Smooth muscle cell of the pulmonary artery (primary cell): ENCODE data around the gene SLC25A2. TPM values are rescaled to one million over a fixed set of nuclear protein-coding genes. Genes with fewer than 3 reads are reported as not detected.

Experiments used
- total RNA-seq: library from RNA; depleted of rRNA; stranded (reverse); fragments of >200 nt; gene quantifications from 2 replicates; pipeline ENCODE4 v1.2.3, GENCODE V29; 2014

SLC25A2 gene
- 0.13 and 0.26 TPM in 2 replicates for total RNA-seq

GRCh38 chr5:141303756-141304155 is at the start of gene SLC25A2:
TSS of gene SLC25A2 (minus strand) at chr5:141304049. CDS start at chr5:141303865, 184 bp downstream.

DNA sequence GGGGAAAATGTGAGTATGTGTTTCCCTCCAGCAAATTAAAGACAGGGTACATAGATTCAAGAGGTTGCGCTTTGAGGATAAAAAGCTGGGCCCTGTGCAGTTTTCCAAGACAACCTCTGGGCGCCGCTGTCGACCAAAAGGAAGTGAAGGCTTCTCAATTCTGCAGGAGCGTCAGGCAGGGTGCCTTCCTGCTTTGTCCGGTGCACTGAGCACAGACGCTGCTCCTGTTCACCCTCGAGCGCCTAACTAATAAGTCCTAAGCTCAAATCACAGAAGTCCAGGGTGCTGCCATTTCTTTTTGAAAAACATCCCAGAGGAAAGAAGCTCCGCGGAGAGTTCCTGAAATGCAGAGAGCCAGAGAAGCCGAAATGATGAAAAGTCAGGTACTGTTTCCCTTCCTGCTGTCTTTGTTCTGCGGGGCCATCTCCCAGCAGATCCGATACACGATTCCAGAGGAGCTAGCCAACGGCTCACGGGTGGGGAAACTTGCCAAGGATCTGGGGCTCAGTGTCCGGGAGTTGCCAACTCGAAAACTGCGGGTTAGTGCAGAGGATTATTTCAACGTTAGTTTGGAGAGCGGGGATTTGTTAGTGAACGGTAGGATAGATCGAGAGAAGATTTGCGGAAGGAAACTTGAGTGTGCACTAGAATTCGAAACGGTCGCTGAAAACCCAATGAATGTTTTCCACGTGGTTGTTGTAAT is 46.2 kb upstream of the SLC25A2 start, which contains the start of gene PCDHGB1:
Gene PCDHGB1, plus strand, starts transcription at position 183 of the 703 bp plus-strand sequence. Its CDS starts 162 bp downstream, at position 345.

DNA sequence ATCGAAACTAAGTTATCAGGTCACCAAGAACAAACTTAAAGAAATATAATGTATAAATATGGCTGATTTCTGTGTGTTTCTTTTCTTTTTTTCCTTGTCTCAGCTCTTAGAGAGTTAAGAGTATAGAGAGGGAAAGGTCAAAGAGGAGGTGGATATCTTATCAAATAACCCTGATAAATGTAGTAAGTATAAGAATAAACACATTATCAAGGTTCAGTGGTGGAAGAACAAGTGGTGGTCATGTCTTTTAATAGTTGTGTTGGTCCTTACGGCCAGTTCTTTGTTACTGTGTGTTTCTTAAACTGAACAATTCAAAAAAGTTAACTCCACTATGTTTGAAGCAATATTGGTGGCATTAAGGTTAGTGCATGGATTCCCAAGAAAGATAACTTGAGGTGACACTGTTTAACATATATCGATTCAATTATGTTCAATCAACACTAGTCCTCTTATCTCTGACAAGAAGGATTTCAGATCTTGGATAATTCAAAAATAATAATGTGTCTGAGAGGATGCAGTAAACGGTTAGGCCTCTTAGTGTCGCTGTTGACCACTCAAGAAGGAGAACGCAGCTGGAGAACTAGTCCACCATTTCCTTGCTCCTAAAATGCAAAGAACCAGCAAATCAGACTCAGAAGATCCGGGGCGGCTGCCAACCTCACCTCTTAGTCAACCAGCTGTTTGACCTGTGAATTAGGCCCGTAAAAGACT is 39.5 kb upstream of the SLC25A2 start, which contains the start of gene PCDHGA3:
Gene PCDHGA3, plus strand, starts transcription at position 588 of the 711 bp plus-strand sequence. CDS start 205 bp downstream, outside the sequence.

GRCh38 chr5:141338538-141339306 is 34.9 kb upstream of the SLC25A2 start, which contains the start of gene PCDHGA2:
TSS of gene PCDHGA2 (plus strand) at chr5:141338760.

DNA sequence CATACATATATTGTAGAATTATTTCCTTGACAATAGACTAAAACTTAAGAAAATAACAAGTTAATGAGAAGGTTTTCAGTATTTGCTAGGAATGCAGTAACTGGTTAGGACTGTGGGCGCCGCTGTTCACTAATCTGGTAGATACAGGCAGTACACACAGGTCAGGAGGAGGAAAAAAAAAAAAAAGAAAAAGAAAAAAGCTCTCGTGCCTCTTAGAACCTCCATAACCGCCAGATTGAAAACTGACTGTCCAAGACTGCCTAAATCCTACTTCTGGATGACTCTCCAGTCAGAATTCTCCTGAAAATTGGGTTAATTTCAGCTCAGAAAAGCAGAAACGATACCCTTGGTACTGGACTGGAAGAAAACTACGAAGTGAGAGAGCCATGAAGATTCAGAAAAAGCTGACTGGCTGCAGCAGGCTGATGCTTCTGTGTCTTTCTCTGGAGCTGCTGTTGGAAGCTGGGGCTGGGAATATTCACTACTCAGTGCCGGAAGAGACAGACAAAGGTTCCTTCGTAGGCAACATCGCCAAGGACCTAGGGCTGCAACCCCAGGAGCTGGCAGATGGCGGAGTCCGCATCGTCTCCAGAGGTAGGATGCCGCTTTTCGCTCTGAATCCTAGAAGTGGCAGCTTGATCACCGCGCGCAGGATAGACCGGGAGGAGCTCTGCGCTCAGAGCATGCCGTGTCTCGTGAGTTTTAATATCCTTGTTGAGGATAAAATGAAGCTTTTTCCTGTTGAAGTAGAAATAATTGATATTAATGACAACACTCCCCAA is 26.6 kb upstream of the SLC25A2 start, which contains the start of gene PCDHGA1:
Gene PCDHGA1, plus strand, starts transcription at position 216 of the 782 bp plus-strand sequence.

GRCh38 chr5:141320225-141321169 is 16.6 kb upstream of the SLC25A2 start, which contains the start of gene TAF7:
TSS of gene TAF7 (minus strand) at chr5:141320784. CDS start at chr5:141320044, 740 bp downstream.

Other genes with a start within 250 kb of the SLC25A2 start
- 3.6 and 4.4 TPM in 2 replicates for gene PCDHB2, start 209.4 kb downstream of the SLC25A2 start, total RNA-seq
- gene PCDHB3, start 203.6 kb downstream of the SLC25A2 start, total RNA-seq, result 0.79 and 1.6 TPM in 2 replicates
- 0.20 and 0.59 TPM in 2 replicates for gene PCDHB4, start 182.2 kb downstream of the SLC25A2 start, total RNA-seq
- gene PCDHB5, start 168.8 kb downstream of the SLC25A2 start, total RNA-seq, result 0.36 and 2.2 TPM in 2 replicates
- 0.20 and 0.36 TPM in 2 replicates for gene PCDHB6, start 154.0 kb downstream of the SLC25A2 start, total RNA-seq
- 0.33 and 1.1 TPM in 2 replicates for gene PCDHB7, start 131.4 kb downstream of the SLC25A2 start, total RNA-seq
- gene PCDHB8, start 126.3 kb downstream of the SLC25A2 start, total RNA-seq, result 0.26 and 1.3 TPM in 2 replicates
- 0.50 and 0.59 TPM in 2 replicates for gene PCDHB16, start 121.7 kb downstream of the SLC25A2 start, total RNA-seq
- gene PCDHB9, start 116.9 kb downstream of the SLC25A2 start, total RNA-seq, result 0.40 and 0.59 TPM in 2 replicates
- gene PCDHB10, start 111.7 kb downstream of the SLC25A2 start, total RNA-seq, result 0.79 and 1.4 TPM in 2 replicates
- gene PCDHB11, start 104.4 kb downstream of the SLC25A2 start, total RNA-seq, result 0.69 and 0.85 TPM in 2 replicates
- 0.26 and 0.46 TPM in 2 replicates for gene PCDHB12, start 95.3 kb downstream of the SLC25A2 start, total RNA-seq
- 0.59 and 1.8 TPM in 2 replicates for gene PCDHB13, start 90.1 kb downstream of the SLC25A2 start, total RNA-seq
- gene PCDHB14, start 80.7 kb downstream of the SLC25A2 start, total RNA-seq, result 1.6 and 2.1 TPM in 2 replicates
- gene PCDHB15, start 58.7 kb downstream of the SLC25A2 start, total RNA-seq, result 0.59 and 0.91 TPM in 2 replicates
- 56.6 and 69.0 TPM in 2 replicates for gene TAF7, start 16.7 kb upstream of the SLC25A2 start, total RNA-seq
- gene PCDHGA1, start 26.5 kb upstream of the SLC25A2 start, total RNA-seq, result 1.2 and 1.4 TPM in 2 replicates
- gene PCDHGA2, start 34.7 kb upstream of the SLC25A2 start, total RNA-seq, result 2.8 and 4.2 TPM in 2 replicates
- gene PCDHGA3, start 39.8 kb upstream of the SLC25A2 start, total RNA-seq, result 0.79 and 3.0 TPM in 2 replicates
- 2.2 and 3.8 TPM in 2 replicates for gene PCDHGB1, start 46.0 kb upstream of the SLC25A2 start, total RNA-seq
- 11.6 and 16.9 TPM in 2 replicates for gene PCDHGA4, start 51.0 kb upstream of the SLC25A2 start, total RNA-seq
- 3.2 and 3.9 TPM in 2 replicates for gene PCDHGB2, start 55.9 kb upstream of the SLC25A2 start, total RNA-seq
- 1.8 and 2.3 TPM in 2 replicates for gene PCDHGA5, start 60.1 kb upstream of the SLC25A2 start, total RNA-seq
- 7.8 and 8.1 TPM in 2 replicates for gene PCDHGB3, start 66.2 kb upstream of the SLC25A2 start, total RNA-seq
- gene PCDHGA6, start 69.8 kb upstream of the SLC25A2 start, total RNA-seq, result 5.3 and 6.7 TPM in 2 replicates
- 6.9 and 10.3 TPM in 2 replicates for gene PCDHGA7, start 78.7 kb upstream of the SLC25A2 start, total RNA-seq
- 26.1 and 54.1 TPM in 2 replicates for gene PCDHGB4, start 83.6 kb upstream of the SLC25A2 start, total RNA-seq
- 4.0 and 4.3 TPM in 2 replicates for gene PCDHGA8, start 88.6 kb upstream of the SLC25A2 start, total RNA-seq
- gene PCDHGB5, start 93.9 kb upstream of the SLC25A2 start, total RNA-seq, result 34.3 and 47.0 TPM in 2 replicates
- gene PCDHGA9, start 98.7 kb upstream of the SLC25A2 start, total RNA-seq, result 5.2 and 5.5 TPM in 2 replicates
- gene PCDHGB6, start 104.0 kb upstream of the SLC25A2 start, total RNA-seq, result 3.9 and 4.8 TPM in 2 replicates
- gene PCDHGA10, start 108.9 kb upstream of the SLC25A2 start, total RNA-seq, result 8.3 and 9.4 TPM in 2 replicates
- gene PCDHGB7, start 113.6 kb upstream of the SLC25A2 start, total RNA-seq, result 13.8 and 14.7 TPM in 2 replicates
- 20.6 and 27.7 TPM in 2 replicates for gene PCDHGA11, start 117.0 kb upstream of the SLC25A2 start, total RNA-seq
- 40.2 and 46.0 TPM in 2 replicates for gene PCDHGA12, start 126.5 kb upstream of the SLC25A2 start, total RNA-seq
- 77.2 and 94.3 TPM in 2 replicates for gene PCDHGC3, start 171.9 kb upstream of the SLC25A2 start, total RNA-seq
- gene PCDHGC4, start 181.0 kb upstream of the SLC25A2 start, total RNA-seq, result 3.5 and 4.2 TPM in 2 replicates
- gene PCDHGC5, start 185.0 kb upstream of the SLC25A2 start, total RNA-seq, result 4.6 and 7.3 TPM in 2 replicates